OCI-M2 (cell line): Measurements from ENCODE around the gene SLC10A6.

Source experiments
- DNase-seq: peaks from one replicate; lab custom pipeline; 2025; ENCODE audit not compliant: unreplicated experiment; lab: John Stamatoyannopoulos, UW

SLC10A6 gene

DNA sequence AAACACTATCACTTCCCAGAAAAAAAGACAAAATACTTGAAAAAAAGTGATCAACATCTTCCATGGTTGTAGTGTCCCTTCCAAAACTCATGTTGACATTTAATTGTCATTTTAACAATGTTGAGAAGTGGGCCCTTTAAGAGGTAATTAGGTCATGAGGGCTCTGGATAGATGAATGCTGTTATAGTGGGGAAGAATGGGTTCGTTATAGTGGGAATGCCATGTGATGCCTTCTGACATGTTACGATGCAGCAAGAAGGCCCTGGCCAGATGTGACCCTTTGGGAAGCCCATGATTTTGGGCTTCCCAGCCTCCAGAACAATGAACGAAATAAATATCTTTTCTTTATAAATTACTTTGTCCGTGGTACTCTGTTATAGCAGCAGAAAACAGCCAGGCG is 4.0 kb upstream of the SLC10A6 start:
- DNase-seq, result no peak

DNA sequence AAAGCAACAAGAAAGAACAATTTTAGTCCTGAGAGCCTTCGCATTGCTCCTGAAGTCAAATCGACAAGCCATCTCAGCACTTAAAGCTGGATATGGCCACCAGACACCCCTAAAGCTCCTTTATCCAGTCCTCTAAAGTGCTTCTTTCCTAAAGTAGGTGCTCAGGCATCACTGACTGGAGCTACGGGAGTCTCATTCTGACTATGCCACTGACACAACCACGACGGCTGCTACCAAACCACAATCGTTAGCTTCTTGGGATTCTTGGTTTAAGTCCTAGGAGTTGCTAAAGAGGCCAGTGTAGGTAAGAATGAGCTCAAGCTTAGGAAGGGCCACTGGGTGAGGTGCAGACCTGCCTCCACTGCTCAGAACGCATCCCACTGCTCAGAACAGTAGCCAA is 1.0 kb downstream of the SLC10A6 start:
- no peak for DNase-seq

DNA sequence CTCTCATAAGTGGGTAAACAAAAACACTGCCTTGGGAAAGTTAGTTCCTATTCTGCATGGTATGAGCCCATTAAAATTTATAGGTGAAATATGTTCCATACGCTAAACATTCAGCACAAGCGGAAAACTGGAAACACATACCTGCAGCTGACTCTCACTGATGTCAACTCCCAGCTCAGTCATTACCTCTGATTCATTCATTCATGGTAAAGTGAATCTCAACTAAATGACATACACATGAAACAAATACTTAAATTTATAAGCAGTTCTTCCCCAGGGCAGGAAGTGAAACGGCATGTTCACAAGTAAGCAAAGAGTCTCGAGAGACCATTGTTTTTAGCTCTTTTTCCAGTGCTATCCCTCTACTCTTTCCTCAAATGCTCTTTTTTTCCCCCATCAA is 1.6 kb downstream of the SLC10A6 start:
- DNase-seq, result no peak

DNA sequence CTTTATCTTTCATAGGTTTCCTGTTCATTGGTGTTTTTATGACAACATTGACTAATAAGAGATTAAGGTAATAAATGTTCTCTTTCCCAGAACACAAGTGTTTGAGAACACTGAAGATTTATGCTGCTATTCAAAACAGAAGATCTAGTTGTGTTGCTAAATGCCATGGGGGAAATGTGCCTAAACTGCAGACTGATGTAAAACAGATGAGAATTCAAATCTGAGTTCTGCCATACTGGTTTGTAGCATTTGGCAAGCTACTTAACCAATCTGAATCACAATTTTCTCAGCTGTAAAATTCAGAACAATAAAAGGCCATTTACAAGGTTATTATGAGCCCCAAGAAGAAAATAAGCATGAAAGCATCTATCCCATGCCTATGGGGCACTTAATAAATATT is 2.3 kb downstream of the SLC10A6 start:
- no peak for DNase-seq

DNA sequence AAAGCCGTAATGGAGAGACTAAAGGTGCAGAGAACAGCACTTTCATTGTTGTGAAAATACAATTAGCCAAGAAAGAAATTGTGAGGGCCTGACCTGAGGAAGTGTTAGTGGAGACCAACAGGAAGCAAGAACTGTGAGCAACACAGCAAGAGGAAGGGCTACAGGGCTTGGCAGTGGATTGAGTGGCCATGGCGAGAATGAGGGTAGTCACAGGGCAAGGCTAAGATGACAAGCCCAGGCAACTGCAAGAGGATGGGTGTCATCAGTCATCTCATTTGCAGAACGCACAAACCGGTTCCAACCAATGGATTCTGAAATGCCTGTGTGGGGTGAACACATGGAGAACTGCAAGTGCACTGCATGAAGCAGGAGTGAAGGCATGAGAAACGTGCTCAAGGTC is 3.6 kb downstream of the SLC10A6 start:
- no peak for DNase-seq

DNA sequence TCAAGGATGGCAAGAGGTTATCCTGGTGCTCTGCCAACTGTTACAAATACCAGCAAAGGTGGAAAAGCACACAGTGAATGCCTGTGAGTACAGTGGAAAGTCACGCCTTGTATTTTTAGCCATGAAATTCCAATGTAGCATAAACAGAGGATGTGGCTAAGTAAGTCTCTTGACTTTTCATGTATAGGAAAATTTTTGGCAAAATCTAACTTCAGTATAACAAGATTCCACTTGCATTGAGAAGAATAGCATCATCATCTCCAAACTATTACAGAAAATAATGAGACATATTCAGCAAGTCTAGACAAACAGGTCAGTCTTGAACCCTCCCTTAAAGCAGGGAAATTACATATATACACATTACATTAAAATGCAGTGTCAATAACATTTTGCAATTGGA is 7.9 kb downstream of the SLC10A6 start:
- no peak for DNase-seq

DNA sequence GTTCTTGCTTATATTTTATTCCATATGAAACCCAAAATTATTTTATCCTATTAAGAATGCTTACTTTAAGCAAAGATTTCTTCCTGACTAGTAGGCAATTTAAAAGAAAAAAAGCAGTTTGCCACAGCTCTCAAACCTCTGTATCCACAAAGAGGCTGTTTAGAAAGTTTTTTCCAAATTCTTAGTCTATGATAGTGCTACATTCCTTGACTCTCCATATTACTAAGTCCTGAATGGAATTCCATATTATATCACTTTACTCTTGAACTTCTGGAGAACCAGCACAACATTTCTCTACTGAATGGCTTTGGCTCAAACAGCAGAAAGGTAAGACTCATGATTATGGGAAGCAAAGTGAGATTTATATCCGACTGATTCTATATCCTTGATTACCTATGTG is 8.3 kb downstream of the SLC10A6 start:
- DNase-seq, result no peak

DNA sequence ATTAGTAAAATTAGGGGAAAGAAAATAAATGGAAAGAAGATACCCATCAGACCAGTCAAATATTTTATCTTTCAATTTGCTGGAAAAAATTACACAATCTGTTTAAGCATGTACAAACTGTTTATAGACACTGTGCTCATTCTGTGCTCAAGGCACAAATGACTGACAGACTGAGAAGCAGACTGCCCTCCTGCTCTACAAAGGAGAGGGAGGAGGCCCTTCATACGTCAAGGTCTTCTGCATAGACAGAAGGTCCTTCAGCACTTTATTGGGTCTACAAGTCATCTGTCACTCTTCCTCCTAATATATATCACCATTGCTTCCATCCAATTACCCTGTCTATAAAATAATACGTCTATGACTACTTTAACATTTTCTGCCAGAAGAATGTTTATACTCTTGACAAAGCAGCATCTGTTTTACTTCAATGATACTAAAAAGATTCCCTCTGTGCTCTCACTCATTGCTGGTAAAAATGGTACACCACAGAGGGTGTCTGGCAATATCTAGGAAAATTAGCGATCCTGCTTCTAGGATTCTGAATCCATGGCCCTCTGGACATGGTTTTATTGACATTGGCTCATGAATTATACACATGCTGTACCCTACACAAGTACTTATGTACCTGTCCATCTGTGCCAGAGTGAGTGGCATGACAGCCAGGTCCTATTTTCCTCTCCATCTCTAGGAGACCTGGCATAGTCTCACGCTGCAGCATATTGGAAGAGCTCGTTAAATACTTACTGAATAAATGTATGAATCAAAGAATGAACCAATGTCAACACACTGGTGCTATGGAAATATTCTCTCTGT is 11.3 kb downstream of the SLC10A6 start:
- no peak for DNase-seq

DNA sequence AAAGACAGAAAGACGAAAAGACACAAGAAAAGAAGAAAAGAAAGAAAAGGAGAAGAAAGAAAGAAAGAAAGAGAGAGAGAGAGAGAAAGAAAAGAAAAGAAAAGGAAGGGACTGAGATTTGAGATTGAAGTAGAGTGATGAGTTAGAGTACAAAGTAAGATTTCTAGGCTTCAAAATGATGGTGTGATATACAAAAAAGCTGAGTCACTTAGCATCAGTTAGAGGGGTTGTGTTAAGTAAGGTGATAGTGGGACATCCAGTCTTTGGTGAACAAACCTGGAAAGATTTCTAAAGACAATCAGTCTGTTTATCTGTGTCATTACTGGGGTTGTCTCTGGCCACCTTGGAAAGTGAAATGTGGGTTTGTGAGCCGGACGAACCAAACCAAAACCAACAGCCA is 13.5 kb downstream of the SLC10A6 start:
- no peak for DNase-seq

DNA sequence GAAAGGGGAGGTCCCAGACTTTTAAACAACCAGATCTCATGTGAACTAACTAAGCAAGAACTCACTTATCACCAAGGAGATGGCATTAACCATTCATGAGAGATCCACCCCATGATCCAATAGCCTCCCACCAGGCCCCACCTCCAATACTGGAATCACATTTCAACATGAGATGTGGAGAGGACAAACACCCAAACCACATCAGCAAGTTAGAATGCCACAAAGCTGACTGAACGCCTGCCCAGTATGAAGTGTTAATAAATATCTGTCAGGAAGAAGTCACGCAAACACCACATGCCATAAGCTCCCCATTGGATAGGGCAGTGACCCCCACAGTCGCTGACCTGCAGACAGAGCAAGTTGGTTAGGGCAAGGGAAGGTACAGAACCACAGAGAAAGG is 14.3 kb downstream of the SLC10A6 start:
- DNase-seq, result no peak

DNA sequence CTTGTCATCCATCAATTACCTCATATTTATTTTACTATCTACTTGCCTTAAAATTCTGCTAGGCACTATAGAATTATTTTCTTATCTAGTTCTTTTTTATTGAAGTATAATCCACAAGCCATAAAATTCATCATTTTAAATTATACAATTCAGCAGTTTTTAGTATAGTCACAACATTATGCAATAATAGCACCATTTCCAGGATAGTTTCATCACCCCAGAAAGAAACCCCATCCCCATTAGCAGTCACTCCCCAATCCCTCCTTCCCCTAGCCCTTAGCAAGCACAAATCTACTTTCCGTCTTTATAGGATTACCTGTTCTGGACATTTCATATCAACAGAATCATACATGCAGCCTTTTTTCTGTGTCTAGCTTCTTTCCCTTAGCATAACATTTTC is 15.6 kb downstream of the SLC10A6 start:
- DNase-seq, result no peak

DNA sequence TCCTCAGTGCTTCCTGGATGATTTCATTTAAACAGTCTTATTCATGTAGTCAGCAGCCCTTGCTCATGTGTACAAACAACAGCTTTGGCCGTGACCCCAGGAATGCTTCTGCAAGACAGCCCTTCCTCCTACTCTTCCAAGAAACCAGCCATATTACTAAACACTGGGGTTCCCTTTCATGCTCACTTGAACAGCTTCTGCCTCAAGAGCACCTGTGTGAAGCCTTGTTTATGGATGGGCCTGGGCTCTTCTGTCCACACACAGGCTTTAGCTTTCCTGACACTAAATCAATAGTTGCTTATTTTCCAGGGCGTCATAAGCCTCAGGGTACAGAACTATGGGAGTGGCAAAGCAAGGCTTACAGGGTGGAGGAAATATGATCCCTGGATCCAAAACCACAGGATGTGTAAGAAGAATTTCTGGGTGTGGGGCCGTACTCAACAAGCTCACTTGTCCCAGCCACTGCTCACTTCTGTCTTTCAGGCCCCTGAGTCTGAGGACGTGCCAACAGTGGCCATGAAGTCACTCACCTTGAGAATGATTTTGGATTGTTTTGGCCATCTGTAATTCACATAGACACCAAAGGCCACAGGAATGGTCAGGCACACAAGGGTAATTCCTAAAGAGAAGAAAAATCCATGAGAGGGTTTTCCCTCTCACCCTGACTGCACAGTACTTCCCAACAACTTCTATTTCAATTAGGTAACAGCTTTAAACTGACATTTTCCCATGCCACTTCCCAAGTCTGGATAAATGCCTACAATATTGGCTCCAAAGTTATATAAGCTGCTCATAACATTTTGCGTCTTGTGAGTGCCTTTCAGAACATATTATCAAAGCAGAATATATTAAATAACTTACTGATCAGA is 17.7 kb downstream of the SLC10A6 start:
- no peak for DNase-seq

DNA sequence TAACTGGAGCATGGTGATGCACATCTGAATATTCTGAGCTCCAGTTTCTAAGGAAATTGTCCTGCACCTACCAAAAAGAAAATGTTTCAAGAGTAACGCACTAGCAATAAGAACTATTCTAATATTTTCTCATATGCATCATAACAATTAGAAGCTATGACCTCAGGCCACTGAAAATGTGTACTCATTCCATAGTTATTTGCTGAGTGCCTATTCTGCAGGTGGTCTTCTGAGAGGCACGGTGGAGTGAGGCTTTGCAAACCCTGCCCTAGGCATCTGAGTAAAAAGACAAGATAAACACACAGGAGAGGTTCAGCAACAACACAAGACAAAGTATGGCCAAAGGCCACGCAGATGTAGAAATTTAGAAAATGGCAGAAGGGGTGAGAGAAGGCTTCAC is 23.7 kb downstream of the SLC10A6 start:
- DNase-seq, result no peak

DNA sequence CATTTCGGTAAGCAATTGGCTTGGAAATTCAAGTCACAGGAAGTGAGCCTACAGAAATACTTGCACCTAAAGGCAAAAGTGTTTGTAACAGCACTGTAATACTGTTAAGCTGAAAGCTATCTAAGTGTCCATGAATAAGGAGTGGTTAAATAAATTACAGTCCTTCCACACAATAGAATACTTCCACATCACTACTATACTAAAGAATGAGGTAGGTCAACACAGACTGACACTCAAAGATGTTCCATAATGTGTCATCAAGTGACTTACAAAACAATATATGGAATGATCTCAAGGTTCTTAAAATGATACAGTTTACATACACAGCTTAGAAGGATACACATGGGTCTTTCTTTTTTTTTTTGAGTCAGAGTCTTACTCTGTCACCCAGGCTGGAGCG is 27.0 kb downstream of the SLC10A6 start:
- DNase-seq, result no peak

DNA sequence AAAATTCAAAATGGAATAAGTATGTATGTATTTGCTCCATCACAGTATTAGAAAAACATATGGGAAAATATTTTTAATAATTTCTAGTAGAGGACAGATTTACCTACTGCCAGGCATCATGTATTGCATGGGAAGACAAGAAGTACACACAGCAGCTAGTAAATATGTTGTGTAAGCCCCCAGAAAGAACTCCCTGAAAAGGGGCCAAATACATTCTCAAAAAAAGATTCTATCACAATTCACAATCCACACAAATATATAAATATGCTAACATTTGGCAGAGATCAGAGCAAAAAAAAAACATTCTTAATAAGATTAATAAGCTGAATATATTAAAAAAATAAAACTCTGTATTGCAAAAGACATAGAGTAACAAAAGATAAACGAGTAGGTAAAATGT is 28.0 kb downstream of the SLC10A6 start:
- no peak for DNase-seq

DNA sequence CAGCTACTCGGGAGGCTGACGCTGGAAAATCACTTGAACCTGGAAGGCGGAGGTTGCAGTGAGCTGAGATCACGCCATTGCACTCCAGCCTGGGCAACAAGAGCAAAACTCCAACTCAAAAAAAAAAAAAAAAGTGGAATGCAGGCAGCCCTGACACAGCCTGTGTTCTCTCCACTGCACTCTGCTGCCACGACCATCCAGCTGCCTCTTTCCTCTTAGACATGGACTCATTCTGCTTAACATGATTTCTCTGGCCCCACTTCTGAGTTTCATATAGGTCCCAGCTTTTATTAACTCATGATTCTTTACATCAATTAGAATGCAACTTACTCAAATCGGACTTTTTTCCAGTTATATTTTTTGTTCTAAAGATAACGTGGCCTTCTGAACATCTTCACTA is 29.6 kb downstream of the SLC10A6 start:
- no peak for DNase-seq

DNA sequence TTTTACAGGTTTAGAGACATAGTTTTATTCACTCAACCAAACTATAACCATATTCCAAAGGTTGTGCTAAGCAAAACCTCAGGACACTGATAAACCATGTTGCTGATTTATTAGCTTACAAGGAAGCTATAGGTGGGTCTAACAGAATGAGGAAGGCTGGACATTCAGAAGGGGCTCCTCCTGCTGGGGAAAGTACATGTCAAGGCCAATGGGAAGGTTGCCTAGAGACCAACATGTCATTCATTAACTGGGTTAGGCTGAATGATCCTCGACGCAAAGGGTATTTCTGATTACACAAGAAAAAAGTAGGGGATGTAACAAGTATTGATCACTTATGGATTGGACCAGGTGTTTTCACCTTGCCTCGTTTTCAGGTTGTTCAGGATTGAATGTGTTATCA is 30.3 kb downstream of the SLC10A6 start:
- DNase-seq, result no peak

DNA sequence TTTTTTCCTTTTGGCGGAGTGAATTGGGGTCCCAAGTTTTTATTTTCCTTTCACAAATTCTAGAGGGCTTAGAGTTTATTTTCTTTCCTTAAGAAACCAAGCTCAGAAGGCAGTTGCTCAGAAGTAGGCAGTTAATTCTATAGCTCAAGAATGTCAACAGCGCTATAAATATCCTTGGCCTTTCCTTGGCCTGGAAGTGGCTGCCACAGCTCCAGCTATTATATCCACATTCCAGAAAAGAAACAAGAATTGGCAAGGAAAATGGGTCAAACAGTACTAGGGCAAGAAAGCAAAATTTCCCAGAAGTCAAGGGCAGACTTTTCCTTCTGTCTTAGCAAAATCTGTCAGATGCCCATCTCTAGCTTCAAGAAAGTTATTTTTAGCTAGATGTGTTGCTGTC is 31.0 kb downstream of the SLC10A6 start:
- no peak for DNase-seq

DNA sequence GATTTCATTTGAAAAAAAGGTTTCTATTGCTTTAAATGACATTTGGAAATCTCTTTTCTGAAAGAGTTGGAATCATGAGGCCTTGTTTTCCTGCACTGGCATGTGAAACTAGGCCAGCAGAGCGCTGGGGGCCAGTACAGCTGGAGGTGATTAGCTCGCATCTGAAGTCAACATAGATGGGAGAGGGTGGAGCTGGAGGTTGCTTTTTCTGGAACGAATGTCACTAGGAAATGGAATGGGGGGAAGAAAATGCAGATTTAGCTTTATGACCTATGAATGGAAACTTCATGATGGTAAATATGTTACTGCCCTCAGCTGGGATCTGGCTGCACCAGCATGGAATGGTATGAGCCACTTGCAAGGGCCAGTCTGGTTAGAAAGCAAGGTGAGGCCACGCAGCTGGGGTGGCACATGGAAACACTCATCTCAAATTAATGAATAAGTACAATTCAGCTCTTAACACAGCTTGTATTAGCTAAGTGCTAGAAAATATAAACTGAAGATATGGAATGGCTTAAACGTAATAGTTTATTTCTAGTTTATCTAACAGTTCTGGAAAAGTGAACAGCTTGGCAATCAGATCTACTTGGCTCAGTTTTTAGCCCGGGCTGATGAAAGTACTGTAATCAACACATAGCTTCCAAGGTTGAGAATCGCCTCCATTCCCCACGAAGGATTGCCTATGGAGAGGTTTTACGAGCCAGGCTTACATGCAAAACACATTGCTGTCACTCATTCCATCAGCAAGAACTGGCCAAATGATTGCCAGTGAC is 32.5 kb downstream of the SLC10A6 start:
- DNase-seq, result no peak

DNA sequence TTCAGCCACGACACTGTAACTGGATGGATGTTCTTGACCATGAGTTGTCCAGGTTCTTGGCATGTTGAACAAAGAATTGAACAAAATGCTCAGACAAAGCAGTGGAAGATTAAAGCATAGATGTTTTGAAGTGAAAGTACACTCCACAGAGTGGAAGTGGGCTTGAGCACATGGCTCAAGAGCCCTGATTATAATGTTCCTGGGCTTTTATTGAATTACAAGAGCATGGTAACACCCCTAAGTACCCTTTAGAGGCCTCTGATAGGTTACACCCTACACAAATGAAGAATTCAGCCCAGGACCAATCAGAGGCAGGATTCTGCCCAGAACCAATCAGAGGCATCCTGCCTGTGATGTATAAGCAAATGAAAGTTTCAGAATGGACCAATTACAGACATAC is 33.5 kb downstream of the SLC10A6 start:
- DNase-seq, result no peak

DNA sequence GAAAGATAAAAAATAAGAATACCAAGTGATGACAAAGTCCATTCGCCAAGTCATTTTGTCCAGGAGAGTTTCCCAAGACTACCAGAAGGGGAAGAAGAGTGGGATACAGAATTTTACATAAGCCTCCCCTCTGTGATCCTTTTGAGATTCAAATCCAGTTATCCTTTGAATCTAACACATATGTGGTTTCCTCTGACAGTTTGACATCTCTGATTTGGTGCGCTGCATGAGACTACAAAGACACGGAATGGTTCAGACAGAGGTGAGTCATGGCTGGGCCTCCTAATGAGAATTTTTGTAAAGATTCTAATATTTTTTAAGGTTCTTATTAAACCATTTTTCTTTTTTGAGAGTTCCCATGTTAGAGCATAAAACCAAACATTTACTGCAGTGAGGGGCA is 38.3 kb downstream of the SLC10A6 start:
- no peak for DNase-seq

DNA sequence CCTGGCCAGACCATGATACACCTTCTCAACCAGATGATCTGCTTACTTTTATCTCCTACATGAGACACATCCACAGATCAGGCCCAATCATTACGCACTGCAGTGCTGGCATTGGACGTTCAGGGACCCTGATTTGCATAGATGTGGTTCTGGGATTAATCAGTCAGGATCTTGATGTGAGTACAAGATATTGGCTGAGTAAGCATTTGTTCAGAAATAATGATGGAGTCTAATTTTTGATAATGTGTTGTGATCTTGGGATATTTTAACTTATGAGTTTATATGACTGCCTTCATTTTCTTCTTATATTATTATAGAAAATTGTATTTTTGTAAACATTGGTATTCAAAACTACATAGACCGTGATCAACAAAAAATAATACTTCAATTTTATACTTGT is 39.4 kb downstream of the SLC10A6 start:
- no peak for DNase-seq
